ENCODE measurements around the gene GRXCR1. TPM values are rescaled to one million over a fixed set of nuclear protein-coding genes. Genes with fewer than 3 reads are reported as not detected.

GRXCR1 gene
- total and polyA plus RNA-seq, 2 donors (not counting 1 experiment from before 2014, with no cell fraction given): not detected

- TF ChIP-seq EZH2 (IDR thresholded peaks at IDR 0.05; ENCODE audit: borderline replicate concordance, insufficient read depth, low read depth, low read length, poor library complexity, severe bottlenecking) (no peak), CTCF (IDR thresholded peaks at IDR 0.05) (no peak)
- intact Hi-C loops (cut with micrococcal nuclease): no loop called here
- ChIA-PET POLR2A (no interaction called here), CTCF (interaction anchor here (1.6 kb wide), 1 partner anchor 10 kb away, joined by 4 read pairs; no protein-coding TSS in a partner anchor)
- H3K4me1 Mint-ChIP-seq: no peaks in the 10 kb centered on the region
- no peak for DNase-seq
- H3K27me3 Mint-ChIP-seq: no peaks in the 10 kb centered on the region
- ATAC-seq (ENCODE audit: low read depth): no peak
- H3K36me3 ChIP-seq (replicated peaks in 1 of 2; ENCODE audit: control extremely low read depth in 1 of 2, control insufficient read depth in 1 of 2, extremely low read depth in 1 of 2, insufficient read depth in 2 of 2, low read length in 1 of 2): no peaks in the 10 kb centered on the region
- H3K4me3 Mint-ChIP-seq: no peak overlapping the region
- no peak overlapping the region for H3K27ac Mint-ChIP-seq
- no peak overlapping the region for H3K9ac ChIP-seq (ENCODE audit: low read length)
- H3K9me3 Mint-ChIP-seq (ENCODE audit: insufficient read depth): peaks cover 3% of the 10 kb centered on the region
- H2AFZ ChIP-seq (ENCODE audit: insufficient read depth, low read depth, low read length, poor library complexity, severe bottlenecking): no peak overlapping the region
- peaks cover 4 to 10% (median 6%) of the 10 kb centered on the region in 3 donors for H3K9me3 ChIP-seq (ENCODE audit: control extremely low read depth in 1 of 3, control insufficient read depth in 2 of 3, insufficient read depth in 1 of 3, low read length in 2 of 3)
- H3K4me1 ChIP-seq (ENCODE audit: control insufficient read depth in 2 of 2, insufficient read depth in 2 of 2, low read length in 2 of 2): no peaks in the 10 kb centered on the region
- H3K4me3 ChIP-seq (ENCODE audit: control extremely low read depth in 1 of 5, extremely low read depth in 1 of 5, insufficient read depth in 1 of 5, low read depth in 2 of 5, low read length in 4 of 5): no peak overlapping the region
- no peaks in the 10 kb centered on the region for H3K27me3 ChIP-seq (replicated peaks in 1 of 4; ENCODE audit: control extremely low read depth in 1 of 4, control insufficient read depth in 3 of 4, insufficient read depth in 4 of 4, low read length in 3 of 4)
- no peak overlapping the region for H3K4me2 ChIP-seq (replicated peaks; ENCODE audit: low read depth, low read length, poor library complexity, severe bottlenecking)
- H3K79me2 ChIP-seq (ENCODE audit: control insufficient read depth, insufficient read depth, low read length): no peaks in the 10 kb centered on the region
- H4K20me1 ChIP-seq (ENCODE audit: control insufficient read depth, insufficient read depth, low read length, poor library complexity, severe bottlenecking): no peaks in the 10 kb centered on the region
- no peak overlapping the region for H3K27ac ChIP-seq (ENCODE audit: low read length in 2 of 2)
Observed at GRCh38 chr4:42985976-42986375, 93.5 kb downstream of the GRXCR1 start.

- no peaks in the 10 kb centered on the region for H3K9me3 ChIP-seq (ENCODE audit: control extremely low read depth in 1 of 3, control insufficient read depth in 2 of 3, insufficient read depth in 1 of 3, low read length in 2 of 3)
- intact Hi-C loops (cut with micrococcal nuclease): no loop called here
Observed at GRCh38 chr4:42995343-42995944, 102.9 kb downstream of the GRXCR1 start.

More at GRCh38 chr4:42995343-42995944, 102.9 kb downstream of the GRXCR1 start:
- no peaks in the 10 kb centered on the region for H4K20me1 ChIP-seq (ENCODE audit: control insufficient read depth, insufficient read depth, low read length, poor library complexity, severe bottlenecking)
- H3K4me2 ChIP-seq (replicated peaks; ENCODE audit: low read depth, low read length, poor library complexity, severe bottlenecking): no peak overlapping the region
- H3K36me3 ChIP-seq (replicated peaks in 1 of 2; ENCODE audit: control extremely low read depth in 1 of 2, control insufficient read depth in 1 of 2, extremely low read depth in 1 of 2, insufficient read depth in 2 of 2, low read length in 1 of 2): no peaks in the 10 kb centered on the region
- Mint-ChIP-seq H3K4me3 (no peak overlapping the region), H3K27me3 (peaks cover 2% of the 10 kb centered on the region), H3K27ac (no peak overlapping the region), H3K9me3 (ENCODE audit: insufficient read depth) (peaks cover 4% of the 10 kb centered on the region), H3K4me1 (no peaks in the 10 kb centered on the region)
- no peaks in the 10 kb centered on the region for H3K4me1 ChIP-seq (ENCODE audit: control insufficient read depth in 2 of 2, insufficient read depth in 2 of 2, low read length in 2 of 2)
- ATAC-seq (ENCODE audit: low read depth) (no peak), DNase-seq (peak; percentile 8)
- ChIA-PET CTCF (interaction anchor here (1.0 to 1.3 kb wide), 3 partner anchors 9 to 1636 kb away, joined by 3 to 4 read pairs (median 3); no protein-coding TSS in a partner anchor), POLR2A (no interaction called here)
- H3K27me3 ChIP-seq (replicated peaks in 1 of 4; ENCODE audit: control extremely low read depth in 1 of 4, control insufficient read depth in 3 of 4, insufficient read depth in 4 of 4, low read length in 3 of 4): no peaks in the 10 kb centered on the region
- 100% methylated on average over 1 of the region's 6 CpGs for WGBS (ENCODE audit: insufficient coverage)
- no peaks in the 10 kb centered on the region for H3K79me2 ChIP-seq (ENCODE audit: control insufficient read depth, insufficient read depth, low read length)
- no peak overlapping the region for H3K9ac ChIP-seq (ENCODE audit: low read length)
- no peak overlapping the region for H3K27ac ChIP-seq (ENCODE audit: low read length in 2 of 2)
- peak; percentile 68 for TF ChIP-seq CTCF (IDR thresholded peaks at IDR 0.05)
- TF ChIP-seq EZH2 (IDR thresholded peaks at IDR 0.05; ENCODE audit: borderline replicate concordance, insufficient read depth, low read depth, low read length, poor library complexity, severe bottlenecking): no peak
- H2AFZ ChIP-seq (ENCODE audit: insufficient read depth, low read depth, low read length, poor library complexity, severe bottlenecking): no peak overlapping the region
- H3K4me3 ChIP-seq (ENCODE audit: control extremely low read depth in 1 of 5, extremely low read depth in 1 of 5, insufficient read depth in 1 of 5, low read depth in 2 of 5, low read length in 4 of 5): no peak overlapping the region

Measured in B cell (primary cell).